ENCODE measurements around the gene CTNNA2.

DNA sequence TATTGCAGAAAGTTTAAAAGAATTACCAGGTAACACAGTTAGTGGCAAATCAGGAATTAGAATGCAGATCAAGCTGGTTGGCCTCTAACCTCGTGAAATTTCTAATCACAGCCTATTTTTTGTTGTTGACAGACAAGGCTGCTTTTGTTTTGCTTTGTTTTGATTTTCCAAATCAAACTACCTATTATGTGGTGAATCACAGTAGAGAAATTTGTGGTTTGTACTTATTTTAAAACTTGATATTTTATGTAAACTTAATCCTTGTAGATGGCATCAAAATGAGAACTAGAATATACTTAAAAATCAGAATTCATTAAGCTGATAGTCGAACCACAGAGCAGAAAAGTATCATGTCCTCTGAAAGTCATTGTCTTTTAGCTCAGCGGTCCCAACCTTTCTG, 258.1 kb downstream of the CTNNA2 start:
- TF ChIP-seq, protein P1, sequence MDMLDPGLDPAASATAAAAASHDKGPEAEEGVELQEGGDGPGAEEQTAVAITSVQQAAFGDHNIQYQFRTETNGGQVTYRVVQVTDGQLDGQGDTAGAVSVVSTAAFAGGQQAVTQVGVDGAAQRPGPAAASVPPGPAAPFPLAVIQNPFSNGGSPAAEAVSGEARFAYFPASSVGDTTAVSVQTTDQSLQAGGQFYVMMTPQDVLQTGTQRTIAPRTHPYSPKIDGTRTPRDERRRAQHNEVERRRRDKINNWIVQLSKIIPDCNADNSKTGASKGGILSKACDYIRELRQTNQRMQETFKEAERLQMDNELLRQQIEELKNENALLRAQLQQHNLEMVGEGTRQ (IDR thresholded peaks at IDR 0.05; ENCODE audit: borderline replicate concordance, low read depth, low read length), result no peak
- no peak for TF ChIP-seq EZH2phosphoT487 (IDR thresholded peaks at IDR 0.05; ENCODE audit: borderline replicate concordance, low read depth)
- TF ChIP-seq, protein P2, sequence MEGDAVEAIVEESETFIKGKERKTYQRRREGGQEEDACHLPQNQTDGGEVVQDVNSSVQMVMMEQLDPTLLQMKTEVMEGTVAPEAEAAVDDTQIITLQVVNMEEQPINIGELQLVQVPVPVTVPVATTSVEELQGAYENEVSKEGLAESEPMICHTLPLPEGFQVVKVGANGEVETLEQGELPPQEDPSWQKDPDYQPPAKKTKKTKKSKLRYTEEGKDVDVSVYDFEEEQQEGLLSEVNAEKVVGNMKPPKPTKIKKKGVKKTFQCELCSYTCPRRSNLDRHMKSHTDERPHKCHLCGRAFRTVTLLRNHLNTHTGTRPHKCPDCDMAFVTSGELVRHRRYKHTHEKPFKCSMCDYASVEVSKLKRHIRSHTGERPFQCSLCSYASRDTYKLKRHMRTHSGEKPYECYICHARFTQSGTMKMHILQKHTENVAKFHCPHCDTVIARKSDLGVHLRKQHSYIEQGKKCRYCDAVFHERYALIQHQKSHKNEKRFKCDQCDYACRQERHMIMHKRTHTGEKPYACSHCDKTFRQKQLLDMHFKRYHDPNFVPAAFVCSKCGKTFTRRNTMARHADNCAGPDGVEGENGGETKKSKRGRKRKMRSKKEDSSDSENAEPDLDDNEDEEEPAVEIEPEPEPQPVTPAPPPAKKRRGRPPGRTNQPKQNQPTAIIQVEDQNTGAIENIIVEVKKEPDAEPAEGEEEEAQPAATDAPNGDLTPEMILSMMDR (IDR thresholded peaks at IDR 0.05), result no peak
- TF ChIP-seq, protein P3, sequence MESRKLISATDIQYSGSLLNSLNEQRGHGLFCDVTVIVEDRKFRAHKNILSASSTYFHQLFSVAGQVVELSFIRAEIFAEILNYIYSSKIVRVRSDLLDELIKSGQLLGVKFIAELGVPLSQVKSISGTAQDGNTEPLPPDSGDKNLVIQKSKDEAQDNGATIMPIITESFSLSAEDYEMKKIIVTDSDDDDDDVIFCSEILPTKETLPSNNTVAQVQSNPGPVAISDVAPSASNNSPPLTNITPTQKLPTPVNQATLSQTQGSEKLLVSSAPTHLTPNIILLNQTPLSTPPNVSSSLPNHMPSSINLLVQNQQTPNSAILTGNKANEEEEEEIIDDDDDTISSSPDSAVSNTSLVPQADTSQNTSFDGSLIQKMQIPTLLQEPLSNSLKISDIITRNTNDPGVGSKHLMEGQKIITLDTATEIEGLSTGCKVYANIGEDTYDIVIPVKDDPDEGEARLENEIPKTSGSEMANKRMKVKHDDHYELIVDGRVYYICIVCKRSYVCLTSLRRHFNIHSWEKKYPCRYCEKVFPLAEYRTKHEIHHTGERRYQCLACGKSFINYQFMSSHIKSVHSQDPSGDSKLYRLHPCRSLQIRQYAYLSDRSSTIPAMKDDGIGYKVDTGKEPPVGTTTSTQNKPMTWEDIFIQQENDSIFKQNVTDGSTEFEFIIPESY (IDR thresholded peaks at IDR 0.05; ENCODE audit: borderline replicate concordance, low read depth), result no peak
- TF ChIP-seq, protein P4, sequence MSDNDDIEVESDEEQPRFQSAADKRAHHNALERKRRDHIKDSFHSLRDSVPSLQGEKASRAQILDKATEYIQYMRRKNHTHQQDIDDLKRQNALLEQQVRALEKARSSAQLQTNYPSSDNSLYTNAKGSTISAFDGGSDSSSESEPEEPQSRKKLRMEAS (IDR thresholded peaks at IDR 0.05; ENCODE audit: low read depth), result no peak
- TF ChIP-seq TCF12 (IDR thresholded peaks at IDR 0.05), result no peak
- TF ChIP-seq RAD21 (IDR thresholded peaks at IDR 0.05; ENCODE audit: low read length), result no peak
- TF ChIP-seq SIN3A (IDR thresholded peaks at IDR 0.05; ENCODE audit: borderline replicate concordance, low read depth, low read length), result no peak
- no peak for TF ChIP-seq POLR2AphosphoS5 (IDR thresholded peaks at IDR 0.05; ENCODE audit: low read depth, low read length)

Data from SK-N-SH (cell line).